Measurements from ENCODE around the gene MEIS1.
"Not testable (repeated sequence)": the region's sequence is repeated elsewhere in the genome, so short reads cannot be mapped to it uniquely, and the experiment has no call there.

GRCh38 chr2:66391240-66391639, 43.7 kb upstream of the MEIS1 start:
- TF ChIP-seq, protein P1, sequence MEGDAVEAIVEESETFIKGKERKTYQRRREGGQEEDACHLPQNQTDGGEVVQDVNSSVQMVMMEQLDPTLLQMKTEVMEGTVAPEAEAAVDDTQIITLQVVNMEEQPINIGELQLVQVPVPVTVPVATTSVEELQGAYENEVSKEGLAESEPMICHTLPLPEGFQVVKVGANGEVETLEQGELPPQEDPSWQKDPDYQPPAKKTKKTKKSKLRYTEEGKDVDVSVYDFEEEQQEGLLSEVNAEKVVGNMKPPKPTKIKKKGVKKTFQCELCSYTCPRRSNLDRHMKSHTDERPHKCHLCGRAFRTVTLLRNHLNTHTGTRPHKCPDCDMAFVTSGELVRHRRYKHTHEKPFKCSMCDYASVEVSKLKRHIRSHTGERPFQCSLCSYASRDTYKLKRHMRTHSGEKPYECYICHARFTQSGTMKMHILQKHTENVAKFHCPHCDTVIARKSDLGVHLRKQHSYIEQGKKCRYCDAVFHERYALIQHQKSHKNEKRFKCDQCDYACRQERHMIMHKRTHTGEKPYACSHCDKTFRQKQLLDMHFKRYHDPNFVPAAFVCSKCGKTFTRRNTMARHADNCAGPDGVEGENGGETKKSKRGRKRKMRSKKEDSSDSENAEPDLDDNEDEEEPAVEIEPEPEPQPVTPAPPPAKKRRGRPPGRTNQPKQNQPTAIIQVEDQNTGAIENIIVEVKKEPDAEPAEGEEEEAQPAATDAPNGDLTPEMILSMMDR (conservative IDR thresholded peaks at IDR 0.05 in 1 of 2, IDR thresholded peaks at IDR 0.05 in 1 of 2; ENCODE audit: low read depth in 1 of 2, low read length in 2 of 2): not testable (repeated sequence)
- not testable (repeated sequence) for TF ChIP-seq EZH2 (IDR thresholded peaks at IDR 0.05; ENCODE audit: low read length, missing control alignments)
